Endothelial cell of umbilical vein (primary cell): ENCODE measurements around the gene CD2AP. TPM values are rescaled to one million over a fixed set of nuclear protein-coding genes. Genes with fewer than 3 reads are reported as not detected.

Experiments
- BruUV-seq: library from RNA; stranded (reverse); fragments of 400-500 nt; replicated peaks from 2 replicates; lab custom pipeline; 2021; lab: Mats Ljungman, UMichigan
- CTCF ChIA-PET: fragments of 300-600, 350-600 bp; sonication (Branson Sonifier 250); formaldehyde crosslinking; loops from one replicate; lab custom pipeline; 2021; ENCODE audit warnings: antibody characterized with exemption, inconsistent platforms; lab: Charles Lee
- POLR2A ChIA-PET: fragments of 300-600, 350-600 bp; sonication (Branson Sonifier 250); formaldehyde crosslinking; loops from one replicate; lab custom pipeline; 2021; ENCODE audit warnings: antibody characterized with exemption, inconsistent platforms; lab: Charles Lee
- DNase-seq: peaks from one replicate; pipeline ENCODE4 v3.0.0-alpha.2; 2011; ENCODE audit warnings: low read depth, low spot score
- FAIRE-seq: peaks from 2 replicates; lab custom pipeline; 2011; peaks lifted over from hg19 to GRCh38; lab: Jason Lieb, UNC
- H2AFZ ChIP-seq: 2 replicates; pipeline ENCODE4 v1.6.0; 2012; ENCODE audit warnings: low read depth, low read length, control low read depth, inconsistent platforms
- H3K27ac ChIP-seq: 2 replicates; pipeline ENCODE4 v1.5.1; 2011; ENCODE audit warnings: low read depth, mild to moderate bottlenecking, control low read depth, low read length, moderate library complexity; ENCODE audit not compliant: insufficient read depth
- H3K27me3 ChIP-seq, 2 experiments: 2 replicates each; pipeline versions ENCODE4 v1.6.0 to v1.6.1; 2011; ENCODE audit warnings: low read length in 2 of 2, mixed read lengths in 1 of 2; ENCODE audit not compliant: control insufficient read depth in 2 of 2, insufficient read depth in 2 of 2
- H3K36me3 ChIP-seq, 2 experiments: 2 replicates in 1 of 2; 3 replicates in 1 of 2; pipeline ENCODE4 v1.5.1; 2011; ENCODE audit warnings: low read length in 2 of 2, mild to moderate bottlenecking in 1 of 2, moderate library complexity in 1 of 2; ENCODE audit not compliant: control insufficient read depth in 2 of 2, insufficient read depth in 2 of 2; ENCODE audit errors: extremely low read depth in 1 of 2
- H3K4me1 ChIP-seq: 3 replicates; pipeline ENCODE4 v1.5.1; 2011; ENCODE audit warnings: mild to moderate bottlenecking, low read length; ENCODE audit not compliant: control insufficient read depth, insufficient read depth; ENCODE audit errors: extremely low read depth
- H3K4me2 ChIP-seq: 2 replicates; pipeline ENCODE4 v1.6.1; 2011; ENCODE audit warnings: low read length, control low read depth, mixed read lengths; ENCODE audit not compliant: insufficient read depth
- H3K4me3 ChIP-seq, 3 experiments: fragments of 200-600 bp in 1 of 3; sonication (generic), shearing (Covaris generic) in 1 of 3; replicated peaks in 1 of 3; 2 replicates each; pipeline ENCODE4 v1.5.1; 2011 to 2016; ENCODE audit warnings: control low read depth in 3 of 3, low read length in 3 of 3, mild to moderate bottlenecking in 2 of 3, inconsistent platforms in 1 of 3, low read depth in 1 of 3, moderate library complexity in 1 of 3; ENCODE audit not compliant: insufficient read depth in 1 of 3
- H3K79me2 ChIP-seq: 2 replicates; pipeline ENCODE4 v1.6.0; 2012; ENCODE audit warnings: low read length, inconsistent platforms; ENCODE audit not compliant: control insufficient read depth, insufficient read depth
- H3K9ac ChIP-seq: replicated peaks from 2 replicates; pipeline ENCODE3; 2011; ENCODE audit warnings: low read length, control low read depth; ENCODE audit not compliant: insufficient read depth; ENCODE audit errors: extremely low read depth
- H3K9me1 ChIP-seq: replicated peaks from 3 replicates; pipeline ENCODE4 v1.6.0; 2011; ENCODE audit warnings: mild to moderate bottlenecking, low read length; ENCODE audit not compliant: control insufficient read depth, insufficient read depth; ENCODE audit errors: extremely low read depth
- H3K9me3 ChIP-seq: replicated peaks from 2 replicates; pipeline ENCODE4 v1.5.1; 2012; ENCODE audit warnings: low read length, inconsistent platforms; ENCODE audit not compliant: control insufficient read depth, insufficient read depth
- H4K20me1 ChIP-seq: replicated peaks from 2 replicates; pipeline ENCODE3; 2011; ENCODE audit warnings: mild to moderate bottlenecking, low read length; ENCODE audit not compliant: control insufficient read depth, insufficient read depth; ENCODE audit errors: extremely low read depth
- CTCF ChIP-seq, 2 donors: IDR thresholded peaks; 1 replicate in 1 of 2; 2 replicates in 1 of 2; pipeline ENCODE4 v1.5.1; 2011; ENCODE audit warnings: low read length in 2 of 2, mild to moderate bottlenecking in 2 of 2, moderate library complexity in 2 of 2, control low read depth in 1 of 2, inconsistent platforms in 1 of 2, low read depth in 1 of 2; ENCODE audit not compliant: insufficient read depth in 1 of 2; ENCODE audit errors: extremely low read depth in 1 of 2
- EZH2 ChIP-seq: IDR thresholded peaks from 2 replicates; pipeline ENCODE4 v1.6.1; 2012; ENCODE audit warnings: borderline replicate concordance, low read depth, mild to moderate bottlenecking, moderate library complexity, low read length, inconsistent platforms; ENCODE audit not compliant: severe bottlenecking
- FOS ChIP-seq: IDR thresholded peaks from 2 replicates; pipeline ENCODE4 v1.6.1; 2011; ENCODE audit warnings: mild to moderate bottlenecking, low read length, moderate library complexity, borderline replicate concordance; ENCODE audit not compliant: insufficient read depth
- GATA2 ChIP-seq: IDR thresholded peaks from 2 replicates; pipeline ENCODE4 v1.7.0; 2011; ENCODE audit warnings: low read depth, mild to moderate bottlenecking, moderate library complexity, mixed read lengths, low read length; ENCODE audit not compliant: insufficient read length, insufficient read depth
- JUN ChIP-seq: IDR thresholded peaks from 2 replicates; pipeline ENCODE4 v1.6.1; 2011; ENCODE audit warnings: borderline replicate concordance, low read depth; ENCODE audit not compliant: insufficient read length, insufficient read depth
- MAX ChIP-seq: IDR thresholded peaks from 2 replicates; pipeline ENCODE4 v1.6.1; 2011; ENCODE audit not compliant: insufficient read depth, insufficient read length
- MYC ChIP-seq: IDR thresholded peaks from one replicate; pipeline ENCODE4 v1.6.1; 2011; ENCODE audit warnings: mild to moderate bottlenecking, low read depth, low read length
- POLR2A ChIP-seq: IDR thresholded peaks from 2 replicates; pipeline ENCODE4 v1.6.1; 2012; ENCODE audit warnings: low read depth, mild to moderate bottlenecking, control low read depth, low read length
- POLR2AphosphoS5 ChIP-seq: IDR thresholded peaks from 2 replicates; pipeline ENCODE4 v1.6.1; 2012; ENCODE audit warnings: low read depth, mild to moderate bottlenecking, control low read depth, low read length, moderate library complexity; ENCODE audit not compliant: insufficient read depth
- dilution Hi-C: fragments of 300-500 bp; cut with MboI; formaldehyde crosslinking; loops from one replicate; pipeline ENCODE4 v1.15.0; 2019; ENCODE audit warnings: low sequenced_read_pairs; ENCODE audit not compliant: extremely low pct_ligation_motif_present
- intact Hi-C: fragments of 100-400 bp; cut with micrococcal nuclease; formaldehyde crosslinking; loops from one replicate; pipeline ENCODE4 v1.10.0; 2022
- polyA plus RNA-seq, 4 experiments: library from polyadenylated mRNA; depleted of rRNA in 3 of 4; stranded (reverse) in 3 of 4; unstranded in 1 of 4; fragments of >200 nt; gene quantifications; 2 replicates each; pipeline versions ENCODE4 v1.2.1 to v1.2.3, GENCODE V29; 2011 to 2012; ENCODE audit warnings: missing spikeins in 1 of 4
- total RNA-seq: library from RNA; stranded (reverse); gene quantifications from 2 replicates; pipeline ENCODE4 v1.2.3, GENCODE V29; 2021

The CD2AP gene
- total and polyA plus RNA-seq, 2 donors (not counting 3 experiments of a cell fraction or from before 2014, with no cell fraction given), result 4.2 to 39.8 TPM

- no peak for DNase-seq
- no peak overlapping the region for H2AFZ ChIP-seq
- peaks cover 8% of the 10 kb centered on the region for H3K4me1 ChIP-seq
- no peak for FAIRE-seq
- no peak overlapping the region for H3K4me3 ChIP-seq
- CTCF ChIA-PET, result no interaction called here
- dilution Hi-C loops, result no loop called here
- TF ChIP-seq FOS (no peak), JUN (no peak), EZH2 (no peak), MAX (no peak), MYC (no peak), GATA2 (no peak), POLR2A (no peak), CTCF (IDR thresholded peaks at IDR 0.05; ENCODE audit: extremely low read depth in 1 of 2, insufficient read depth in 1 of 2, low read depth in 1 of 2, low read length in 2 of 2) (no peak), POLR2AphosphoS5 (no peak)
- H3K36me3 ChIP-seq, result no peaks in the 10 kb centered on the region
- H3K4me2 ChIP-seq, result no peak overlapping the region
- no peaks in the 10 kb centered on the region for H3K9me3 ChIP-seq
- BruUV-seq, result no TSS peak
- no peak overlapping the region for H3K9ac ChIP-seq
- POLR2A ChIA-PET, result no interaction called here
- H3K9me1 ChIP-seq, result no peaks in the 10 kb centered on the region
- H4K20me1 ChIP-seq, result peaks cover 15% of the 10 kb centered on the region
- peaks cover 81% of the 10 kb centered on the region for H3K79me2 ChIP-seq
- no peaks in the 10 kb centered on the region for H3K27me3 ChIP-seq
- H3K27ac ChIP-seq, result no peak overlapping the region
- intact Hi-C loops, result no loop called here
These were observed 17.6 kb downstream of the CD2AP start for GRCh38 chr6:47495207-47495606.
